GM21723 (cell line): ENCODE data around the gene KCNT1.

Experiments
- ATAC-seq: cut with Tn5 transposase; IDR thresholded peaks from one replicate; pipeline ENCODE4 v1.9.1; 2021; ENCODE audit warnings: mild to moderate bottlenecking, moderate library complexity; ENCODE audit not compliant: unreplicated experiment

The KCNT1 gene

DNA sequence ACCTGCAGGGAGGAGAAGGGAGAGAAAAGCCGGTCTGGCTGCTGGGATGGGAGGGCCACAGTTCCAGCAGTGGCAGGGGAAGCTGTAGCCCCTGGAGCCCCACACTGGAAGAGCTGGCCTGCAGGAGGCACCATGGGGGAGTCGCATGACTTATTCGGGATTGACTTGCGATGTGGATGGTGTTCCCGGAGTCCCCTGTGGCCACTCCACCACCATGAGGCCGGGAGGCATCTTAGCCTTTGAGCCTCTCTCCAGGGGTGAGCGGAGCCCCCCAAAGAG, 92.0 kb downstream of the KCNT1 start:
- no peak for ATAC-seq

DNA sequence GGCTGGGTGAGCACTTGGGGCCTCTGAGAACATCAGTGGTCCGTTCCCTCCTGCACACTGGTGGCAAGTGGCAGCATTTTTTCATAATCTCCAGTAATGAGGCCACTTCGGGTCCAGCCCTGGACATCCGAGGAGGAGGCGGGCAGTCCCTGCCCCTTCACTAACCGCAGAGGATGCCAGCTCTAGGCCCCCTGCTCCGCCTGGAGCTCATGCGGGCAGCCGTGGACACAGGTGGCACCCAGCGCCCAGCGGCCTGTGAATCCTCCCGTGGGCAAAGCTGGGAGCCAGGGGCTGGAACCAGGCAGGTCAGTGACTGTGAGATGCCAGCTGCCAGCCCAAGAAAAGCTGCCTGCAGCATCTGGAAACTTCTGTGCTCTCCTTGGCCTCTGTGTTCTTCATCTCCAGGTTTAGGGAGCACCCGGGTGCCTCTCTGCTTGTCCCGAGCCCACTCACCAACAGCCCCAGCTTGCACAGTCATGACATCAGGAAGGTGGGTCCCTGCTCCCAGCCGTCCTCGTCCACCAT, 92.4 kb downstream of the KCNT1 start:
- no peak for ATAC-seq

DNA sequence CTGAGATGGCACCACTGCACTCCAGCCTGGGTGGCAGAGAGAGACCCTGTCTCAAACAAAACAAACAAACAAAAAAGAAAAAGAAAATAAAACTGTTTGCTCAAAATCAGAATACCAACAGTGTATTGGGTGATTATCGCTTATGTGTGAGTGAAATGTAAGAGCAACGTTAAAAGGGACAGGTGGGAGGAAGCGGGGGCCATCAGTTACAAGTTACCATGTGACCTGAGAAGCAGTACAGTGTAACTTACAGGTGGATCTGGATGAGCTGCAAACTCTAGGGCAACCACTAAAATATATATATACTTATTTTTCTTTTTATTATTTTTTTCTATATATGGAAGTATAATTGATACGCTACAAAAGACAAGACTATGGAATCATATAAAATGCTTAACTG, 93.4 kb downstream of the KCNT1 start:
- no peak for ATAC-seq

DNA sequence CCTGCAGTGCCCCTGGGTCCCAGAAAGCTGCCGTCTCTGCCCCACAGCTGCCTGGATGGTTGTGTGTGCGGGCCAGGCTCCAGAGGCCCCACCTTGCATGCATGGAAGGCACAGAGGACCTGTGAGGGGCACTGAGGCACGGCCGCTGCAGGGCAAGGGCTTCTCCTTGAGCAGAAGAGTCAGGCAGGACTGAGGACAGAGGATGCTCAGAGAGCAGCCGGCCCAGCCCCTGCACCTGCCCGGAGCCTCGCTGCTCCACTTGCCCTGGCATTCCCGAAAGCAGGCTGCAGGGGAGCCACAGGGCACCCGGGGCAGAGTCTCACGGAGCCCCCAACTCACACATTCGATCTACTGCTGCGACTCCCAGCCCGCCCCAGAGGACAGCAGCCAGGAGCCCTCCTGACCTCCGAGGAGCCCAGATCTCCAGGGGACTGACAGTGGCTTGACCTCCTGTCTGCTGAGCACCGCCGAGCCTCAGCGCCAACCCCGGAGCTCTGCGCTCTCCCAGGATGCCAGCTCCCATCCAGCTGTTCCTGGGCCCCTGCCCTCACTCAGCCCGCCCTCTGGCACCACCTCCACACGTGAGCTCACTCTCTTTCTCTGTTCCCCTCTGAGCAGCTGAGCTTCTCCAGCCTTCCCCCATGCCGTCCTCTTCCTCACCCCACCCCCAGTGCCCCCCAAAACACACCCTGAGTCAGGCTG, 95.0 kb downstream of the KCNT1 start:
- no peak for ATAC-seq

DNA sequence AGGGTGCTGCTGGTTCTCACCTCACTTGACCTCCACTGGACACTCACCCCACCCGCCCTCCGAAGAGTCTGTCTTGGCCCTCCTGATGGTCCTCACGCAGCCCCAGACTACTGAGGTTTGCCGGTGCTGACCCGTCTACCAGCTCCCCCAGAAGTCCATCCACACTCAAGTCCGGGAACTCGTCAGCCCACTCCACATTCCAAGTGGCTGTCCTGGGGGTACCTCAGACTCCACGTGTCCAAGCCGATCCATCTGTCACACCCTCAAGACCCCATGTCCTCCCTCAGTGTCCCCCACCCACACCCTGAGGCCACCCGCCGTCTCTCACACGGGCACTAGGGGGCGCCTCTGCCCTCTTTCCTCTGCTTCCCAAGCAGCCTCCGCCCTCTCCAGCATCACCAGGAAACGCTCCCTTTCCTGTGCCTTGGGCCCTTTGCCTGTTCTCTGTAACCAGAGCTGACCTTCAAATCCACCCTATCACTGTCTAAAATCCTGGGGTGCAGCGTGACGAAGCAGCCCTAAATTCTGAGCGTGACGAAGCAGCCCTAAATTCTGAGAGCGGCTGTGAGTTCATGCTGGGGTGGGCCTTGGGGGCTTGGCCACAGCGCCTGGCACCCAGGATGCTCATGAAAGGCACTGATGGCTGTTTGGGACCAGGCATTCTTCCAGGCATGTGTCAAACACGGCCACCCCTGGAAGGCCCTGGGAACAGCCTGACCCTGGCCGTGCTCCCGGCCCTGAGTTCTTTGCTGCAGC, 95.7 kb downstream of the KCNT1 start:
- ATAC-seq = no peak

DNA sequence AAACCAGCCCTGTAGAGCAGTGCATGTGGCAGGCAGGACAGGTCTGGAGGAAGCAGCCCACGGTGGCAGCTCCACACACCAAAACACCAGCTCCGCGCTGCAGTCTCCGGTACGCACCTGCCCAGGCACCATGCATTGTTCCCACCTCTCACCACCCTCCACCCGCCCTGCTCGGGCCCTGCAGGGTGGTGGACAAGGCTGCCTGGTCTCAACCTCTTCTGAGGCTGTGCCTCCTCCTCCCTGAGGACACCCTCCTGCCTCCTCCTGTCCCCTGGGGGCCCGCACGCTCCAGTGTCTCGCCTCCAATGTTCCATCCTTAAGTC, 96.2 kb downstream of the KCNT1 start:
- ATAC-seq = no peak

DNA sequence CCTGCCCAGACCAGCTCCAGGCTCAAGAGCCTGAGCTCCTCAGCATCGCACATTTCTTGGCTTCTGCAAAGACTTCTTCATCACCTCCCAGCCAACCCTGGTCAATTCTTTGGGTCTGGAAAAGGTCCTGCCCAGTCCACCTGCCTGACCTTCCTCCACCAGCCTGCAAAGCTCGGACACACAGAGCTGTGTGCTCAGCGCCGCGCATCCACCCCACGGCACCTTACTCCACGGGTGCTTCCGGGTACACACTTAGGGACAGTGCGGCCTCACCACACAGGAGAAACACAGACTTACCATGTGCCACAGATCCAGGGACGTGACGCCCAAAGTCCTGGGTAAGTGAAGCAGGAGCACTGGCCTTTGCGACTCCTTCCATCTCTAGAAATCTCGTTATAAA, 97.3 kb downstream of the KCNT1 start:
- ATAC-seq = no peak

DNA sequence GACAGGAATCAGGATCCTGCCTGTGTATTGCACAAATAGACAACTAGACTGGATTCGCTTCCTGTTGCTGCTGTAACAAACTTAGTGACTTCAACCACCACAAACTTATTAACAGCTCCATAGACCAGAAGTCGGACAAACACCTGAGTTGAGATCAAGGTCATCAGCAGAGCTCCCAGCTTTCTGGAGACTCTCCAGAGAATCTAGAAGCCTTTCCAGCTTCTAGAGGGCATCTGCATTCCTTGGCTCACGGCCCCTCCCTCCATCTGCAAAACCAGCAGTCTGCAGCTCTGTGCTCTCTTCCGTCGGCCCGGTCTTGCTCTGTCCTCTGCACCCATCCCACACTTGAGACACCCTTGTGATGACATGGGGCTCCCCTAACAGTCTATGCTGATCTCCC, 99.1 kb downstream of the KCNT1 start:
- ATAC-seq = no peak

DNA sequence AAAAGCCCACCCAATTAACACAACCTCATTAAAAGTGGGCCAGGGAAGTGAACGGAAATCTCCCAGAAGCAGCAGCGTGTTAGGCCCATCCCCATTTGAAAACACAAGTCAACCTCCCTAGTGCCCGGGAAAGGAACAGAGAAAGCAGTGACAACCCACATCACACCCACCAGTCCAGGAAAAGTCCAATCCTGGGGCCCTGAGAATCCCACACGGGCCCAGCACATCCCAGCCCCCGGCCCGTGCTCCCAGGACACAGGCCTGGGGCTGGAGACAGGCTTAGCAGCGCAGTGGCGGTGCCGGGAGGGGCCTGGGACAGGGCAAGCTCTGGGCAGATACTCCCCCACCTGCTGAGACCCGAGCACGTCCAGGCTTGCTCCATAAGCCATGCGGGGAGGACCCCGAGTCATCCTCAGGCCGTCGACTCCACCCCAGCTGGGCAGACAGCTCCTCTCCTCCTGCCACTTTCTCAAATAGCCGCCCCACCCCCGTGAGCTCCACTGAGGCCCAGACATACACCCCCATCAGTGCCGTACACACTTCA, 101.0 kb downstream of the KCNT1 start:
- no peak for ATAC-seq

DNA sequence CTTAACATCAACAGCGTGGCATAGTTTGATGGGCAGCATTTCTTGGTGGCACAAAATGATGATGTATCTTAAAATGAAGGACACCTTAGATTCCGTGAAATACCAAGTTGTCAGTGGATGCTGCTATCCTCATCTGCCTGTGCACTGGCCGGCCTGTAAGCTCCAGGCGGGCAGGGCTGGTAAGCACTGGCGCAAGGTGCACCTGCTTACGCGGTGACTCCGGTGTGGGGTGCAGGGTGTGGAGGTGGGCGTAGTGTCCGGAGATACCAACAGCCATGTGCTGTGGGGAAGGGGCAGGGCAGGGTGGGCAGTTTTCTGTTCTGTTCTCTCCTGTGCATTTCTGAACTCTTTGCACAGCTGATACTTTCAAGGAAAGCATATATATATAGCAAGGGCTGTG, 101.5 kb downstream of the KCNT1 start:
- no peak for ATAC-seq

DNA sequence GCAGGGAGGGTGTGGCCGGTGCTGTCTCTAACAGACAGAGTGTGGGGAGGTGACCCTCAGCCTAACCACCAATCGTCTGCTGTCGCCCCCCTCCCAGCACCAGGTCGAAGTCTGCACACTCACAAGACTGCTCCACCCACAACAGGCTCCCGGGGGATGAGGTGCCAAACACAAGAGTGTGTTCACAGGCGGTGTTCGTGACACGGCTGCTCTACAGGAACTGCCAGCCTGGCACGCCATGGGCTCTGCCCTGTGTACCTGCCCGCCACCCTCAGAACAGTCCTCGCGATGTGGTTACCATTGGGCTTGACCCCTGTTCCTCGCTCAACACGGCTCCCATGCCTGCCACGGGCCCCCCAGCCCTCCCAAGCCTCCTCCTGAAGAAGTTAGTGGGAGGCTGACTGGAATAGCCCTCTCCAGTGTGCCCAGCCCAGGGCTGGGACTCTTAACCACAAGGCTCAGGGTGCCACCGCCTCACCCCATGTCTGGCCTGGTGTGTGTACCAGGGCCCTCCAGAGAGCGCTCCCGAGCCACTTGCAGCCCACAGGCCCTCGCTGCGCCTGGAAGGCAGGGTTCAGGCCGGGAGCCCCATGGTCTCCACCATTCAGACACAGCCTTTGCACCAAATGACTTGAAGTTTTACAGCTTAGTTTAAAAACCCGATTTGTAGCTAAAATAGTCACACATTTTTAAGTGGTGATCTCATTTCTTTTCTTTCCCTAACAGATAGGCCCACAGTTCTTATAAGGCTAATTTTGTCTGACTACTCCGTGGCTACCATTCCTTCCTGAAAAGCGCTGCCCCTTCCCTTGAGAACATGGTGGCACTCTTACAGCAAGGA, 102.8 kb downstream of the KCNT1 start:
- ATAC-seq = no peak

DNA sequence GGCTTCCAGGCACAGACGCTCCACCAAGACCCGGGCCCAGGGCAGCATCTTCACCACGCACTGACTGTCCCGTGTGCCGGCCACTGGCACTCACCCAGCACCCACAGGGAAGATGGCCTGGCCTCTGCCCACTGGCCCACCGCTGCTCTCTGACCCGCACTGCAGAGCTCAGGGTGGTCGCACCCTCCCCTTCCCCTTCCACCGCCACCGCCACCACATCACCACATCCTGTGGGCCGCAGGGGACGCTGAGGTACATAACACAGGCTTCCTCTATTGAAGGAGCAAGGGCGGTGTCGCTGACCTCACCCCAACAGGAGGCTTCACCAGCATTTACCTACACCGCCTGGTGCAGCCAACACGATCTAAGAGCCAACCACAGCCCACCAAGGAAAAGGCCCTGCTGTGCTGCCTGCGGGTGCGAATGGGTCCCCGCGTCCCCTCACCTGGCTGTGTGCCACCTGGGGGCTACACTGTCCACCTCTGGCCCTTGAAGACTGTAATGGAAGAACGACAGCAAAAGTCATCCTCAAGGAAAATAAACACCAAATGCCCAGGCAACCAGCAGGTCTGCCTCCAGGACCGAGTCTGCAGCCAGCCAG, 103.5 kb downstream of the KCNT1 start:
- ATAC-seq = no peak

DNA sequence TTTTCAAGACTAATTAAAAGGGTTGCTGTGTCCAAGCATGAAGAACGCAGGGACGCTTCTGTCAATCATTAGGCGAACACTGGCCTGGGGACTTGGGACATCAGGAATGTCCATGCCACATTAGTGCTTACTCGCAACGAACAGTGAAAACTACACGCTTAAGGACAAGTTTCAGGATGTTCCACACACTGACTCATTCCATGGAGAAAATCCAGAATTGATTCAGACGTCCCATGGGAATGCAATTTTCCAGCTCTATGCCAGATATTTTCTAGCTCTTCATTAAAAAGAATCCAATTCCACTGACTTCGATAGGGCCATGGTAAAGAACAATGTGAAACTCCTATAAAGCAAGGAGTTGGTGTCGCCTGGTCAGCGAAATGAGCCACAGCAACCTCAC, 107.2 kb downstream of the KCNT1 start:
- ATAC-seq = no peak

DNA sequence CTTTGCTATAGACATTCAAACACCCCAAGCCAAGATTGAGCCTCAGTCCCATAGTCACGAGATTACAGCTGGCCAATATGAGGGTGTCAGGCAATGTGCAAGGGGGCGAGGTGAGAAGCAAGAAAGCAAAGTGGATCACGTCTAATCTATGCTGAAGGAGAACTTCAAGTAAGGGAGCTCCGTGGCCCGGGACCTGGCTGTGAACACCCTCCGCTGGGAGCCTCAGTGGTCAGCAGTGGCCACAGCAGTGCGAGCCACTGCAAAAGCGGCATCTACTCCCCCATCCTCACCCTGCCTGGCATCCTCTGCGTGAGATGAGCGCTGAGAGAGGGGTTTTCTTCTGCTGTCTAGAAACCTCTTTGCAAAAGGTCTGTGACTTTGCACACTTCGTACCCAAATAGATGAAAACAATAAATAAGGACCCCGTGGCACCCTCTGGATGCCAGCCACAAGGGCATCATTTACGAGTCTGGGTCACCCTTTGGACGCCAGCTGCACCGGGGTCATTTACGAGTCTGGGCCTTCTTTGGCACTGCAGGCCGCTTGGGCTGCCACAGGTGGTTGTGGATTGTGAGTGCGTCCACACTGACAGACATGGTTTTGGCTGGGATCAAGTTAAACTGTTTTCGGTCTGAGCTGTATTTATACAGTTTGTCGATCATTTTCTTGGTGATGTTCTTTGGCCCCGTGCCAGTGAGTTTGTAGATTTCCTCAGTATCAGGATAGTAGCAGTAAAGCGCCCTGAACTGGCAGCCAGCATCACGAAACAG, 109.0 kb downstream of the KCNT1 start:
- ATAC-seq = no peak

DNA sequence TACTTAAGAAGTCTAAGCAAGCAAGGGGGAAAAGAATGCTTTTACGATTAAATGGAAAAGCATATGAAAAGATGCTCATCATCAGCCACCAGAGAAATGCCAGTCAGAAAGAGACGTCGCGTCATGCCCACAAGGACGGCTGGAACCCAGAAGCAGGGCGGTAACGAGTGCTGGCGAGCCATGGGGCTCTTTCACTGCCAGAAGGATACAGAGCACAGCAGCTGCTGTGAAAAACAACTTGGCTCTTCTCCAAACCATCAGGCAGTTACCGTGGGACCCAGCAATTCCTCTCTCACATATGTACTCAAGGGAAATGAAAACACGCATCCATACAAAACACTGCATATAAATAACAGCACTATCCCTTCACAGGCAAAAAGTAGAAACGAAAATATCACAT, 109.8 kb downstream of the KCNT1 start:
- no peak for ATAC-seq

DNA sequence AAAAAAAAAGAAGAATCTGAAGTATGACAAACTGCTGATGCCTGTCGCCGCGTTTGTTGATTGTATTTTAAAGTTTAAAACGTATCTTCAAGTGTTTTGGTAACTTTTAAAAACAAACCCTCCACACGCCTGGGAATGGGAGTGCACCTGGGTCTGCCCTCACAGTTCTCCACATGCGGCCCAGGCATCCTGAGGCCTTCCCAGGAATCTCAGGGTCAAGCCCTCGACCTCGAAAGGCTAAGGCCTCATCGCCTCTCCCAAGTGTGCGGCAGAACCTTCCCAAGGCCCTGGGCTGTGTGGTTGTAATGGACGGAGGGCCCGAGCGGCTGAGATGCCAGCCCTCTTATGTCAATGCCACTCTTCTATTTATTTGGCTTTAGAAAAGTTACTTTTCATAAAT, 111.0 kb downstream of the KCNT1 start:
- no peak for ATAC-seq

DNA sequence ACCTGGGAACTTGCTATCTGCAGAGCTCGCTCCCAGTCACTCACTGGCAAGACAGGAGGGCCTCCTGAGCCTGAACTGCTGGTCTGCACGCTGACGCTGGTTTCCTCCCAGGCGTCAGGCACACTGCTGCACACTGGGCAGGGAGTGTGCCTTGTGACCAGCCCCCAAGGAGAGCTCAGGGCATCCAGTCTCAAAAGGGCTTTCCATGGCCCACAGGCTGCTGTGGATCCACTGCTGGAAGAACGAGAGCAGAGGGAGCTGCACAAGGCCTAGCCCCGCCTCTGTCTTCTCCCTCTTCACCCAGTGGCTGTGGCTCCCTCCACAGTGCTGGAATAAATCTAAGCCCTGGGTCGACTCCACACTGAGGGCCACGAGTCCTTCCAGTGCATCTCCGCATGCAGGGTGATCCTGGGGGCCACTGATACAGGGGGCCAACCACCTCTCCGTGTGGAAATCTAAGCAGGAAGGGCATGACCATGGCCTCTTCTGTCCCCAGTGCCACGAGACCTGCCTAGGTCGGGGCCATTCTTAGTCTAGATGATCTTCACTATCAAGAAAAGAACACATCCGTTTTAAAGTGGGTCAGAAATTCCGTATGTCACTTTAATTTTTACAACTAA, 111.8 kb downstream of the KCNT1 start:
- no peak for ATAC-seq

DNA sequence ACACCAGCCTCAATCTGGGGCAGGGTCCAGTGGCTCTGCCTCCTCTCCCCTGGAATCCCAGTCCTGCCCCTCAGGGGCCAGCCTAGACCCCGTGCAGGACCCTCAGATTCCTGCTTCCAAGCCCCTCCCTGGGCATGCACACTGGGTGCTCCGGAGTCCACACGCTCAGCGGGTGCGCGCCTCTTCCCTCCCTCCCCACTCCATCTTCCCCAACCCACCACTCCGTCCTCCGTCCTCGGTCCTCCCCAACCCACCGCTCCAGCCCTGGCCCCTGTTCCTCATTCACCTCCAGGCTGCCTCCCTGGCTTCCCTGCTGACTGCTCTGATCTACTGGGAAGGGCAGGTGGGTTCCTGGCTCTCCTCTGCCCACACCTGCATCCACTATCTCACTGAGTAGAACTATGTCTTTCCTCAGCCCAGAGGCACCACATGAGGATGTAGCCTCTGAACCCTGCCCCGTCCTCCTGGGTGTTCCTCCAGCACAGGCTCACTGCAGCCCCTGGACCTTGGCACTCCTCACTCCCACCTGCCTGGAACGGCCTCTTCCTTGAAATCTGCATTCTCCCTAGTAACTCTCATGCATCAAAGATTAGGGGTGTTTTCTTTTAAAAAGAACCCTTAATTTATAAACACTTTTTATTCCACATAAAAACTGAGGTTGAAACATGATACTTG, 112.6 kb downstream of the KCNT1 start:
- no peak for ATAC-seq

DNA sequence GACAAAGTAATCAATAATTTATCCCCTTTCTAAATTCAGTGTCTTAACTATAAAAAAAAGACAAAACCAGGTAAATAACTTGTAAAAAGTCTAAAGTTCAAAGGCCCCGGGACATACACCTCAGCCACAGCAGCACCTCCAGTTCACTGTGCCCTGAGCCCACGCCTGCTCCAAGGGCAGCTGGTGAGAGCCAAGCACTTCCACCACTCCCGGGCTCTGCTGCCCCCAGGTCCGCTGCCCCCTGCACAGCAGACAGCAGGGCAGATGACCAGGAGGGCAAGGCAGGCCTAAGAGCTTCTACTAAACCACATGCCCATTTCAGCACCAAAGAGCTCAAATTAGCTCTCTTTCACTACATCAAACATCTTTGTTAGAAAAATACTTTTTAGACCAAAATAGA, 113.4 kb downstream of the KCNT1 start:
- no peak for ATAC-seq
